Measurements from ENCODE around the gene ARID4A. TPM values are rescaled to one million over a fixed set of nuclear protein-coding genes. Genes with fewer than 3 reads are reported as not detected.

The ARID4A gene
- total and polyA plus RNA-seq, 2 donors (not counting 3 experiments of a cell fraction or from before 2014, with no cell fraction given), result 3.7 to 20.0 TPM

DNA sequence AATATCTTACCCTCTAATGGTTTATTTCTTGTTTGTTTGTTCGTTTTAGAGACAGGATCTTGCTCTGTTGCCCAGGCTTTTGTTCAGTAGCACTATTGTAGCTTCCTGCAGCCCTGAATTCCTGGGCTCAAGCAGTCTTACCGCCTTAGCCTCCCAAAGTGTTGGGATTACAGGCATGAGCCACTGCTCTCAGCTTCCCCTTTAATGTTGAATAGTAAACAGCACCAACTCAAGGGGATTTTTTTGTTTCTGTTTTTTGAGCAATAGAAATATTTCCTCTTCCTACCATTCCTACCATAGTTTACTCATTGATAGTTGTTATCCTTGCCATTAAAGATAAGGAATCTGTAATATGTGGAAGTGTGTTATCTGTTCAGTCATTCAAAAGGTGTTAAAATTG, 10.7 kb downstream of the ARID4A start:
- dilution Hi-C loops (cut with MboI; ENCODE audit: extremely low pct_ligation_motif_present, low sequenced_read_pairs) (no loop called here), intact Hi-C loops (cut with micrococcal nuclease) (no loop called here)
- no peak for DNase-seq (ENCODE audit: low read depth, low spot score)
- Histone ChIP-seq H4K20me1 (replicated peaks; ENCODE audit: control insufficient read depth, extremely low read depth, insufficient read depth, low read length) (no peaks in the 10 kb centered on the region), H2AFZ (ENCODE audit: low read depth, low read length) (no peak overlapping the region), H3K4me1 (ENCODE audit: control insufficient read depth, extremely low read depth, insufficient read depth, low read length) (no peaks in the 10 kb centered on the region), H3K79me2 (ENCODE audit: control insufficient read depth, insufficient read depth, low read length) (no peaks in the 10 kb centered on the region), H3K27me3 (ENCODE audit: control insufficient read depth in 2 of 2, insufficient read depth in 2 of 2, low read length in 2 of 2) (no peaks in the 10 kb centered on the region), H3K9me1 (replicated peaks; ENCODE audit: control insufficient read depth, extremely low read depth, insufficient read depth, low read length) (no peaks in the 10 kb centered on the region), H3K9ac (replicated peaks; ENCODE audit: extremely low read depth, insufficient read depth, low read length) (no peak overlapping the region), H3K4me2 (ENCODE audit: insufficient read depth, low read length) (no peak overlapping the region), H3K9me3 (replicated peaks; ENCODE audit: control insufficient read depth, insufficient read depth, low read length) (no peaks in the 10 kb centered on the region), H3K27ac (ENCODE audit: insufficient read depth, low read depth, low read length) (no peak overlapping the region), H3K4me3 (replicated peaks in 1 of 3; ENCODE audit: insufficient read depth in 1 of 3, low read depth in 1 of 3, low read length in 3 of 3) (no peak overlapping the region), H3K36me3 (ENCODE audit: control insufficient read depth in 2 of 2, extremely low read depth in 1 of 2, insufficient read depth in 2 of 2, low read length in 2 of 2) (peaks cover 0 to 6% of the 10 kb centered on the region in 2 experiments)
- POLR2A ChIA-PET, result no interaction called here
- no TSS peak for BruUV-seq (replicated peaks)
- CTCF ChIA-PET, result no interaction called here
- no peak for FAIRE-seq
- no peak for TF ChIP-seq FOS (IDR thresholded peaks at IDR 0.05; ENCODE audit: borderline replicate concordance, insufficient read depth, low read length)
- TF ChIP-seq, protein P1, sequence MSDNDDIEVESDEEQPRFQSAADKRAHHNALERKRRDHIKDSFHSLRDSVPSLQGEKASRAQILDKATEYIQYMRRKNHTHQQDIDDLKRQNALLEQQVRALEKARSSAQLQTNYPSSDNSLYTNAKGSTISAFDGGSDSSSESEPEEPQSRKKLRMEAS (IDR thresholded peaks at IDR 0.05; ENCODE audit: insufficient read depth, insufficient read length), result no peak
- TF ChIP-seq EZH2 (IDR thresholded peaks at IDR 0.05; ENCODE audit: borderline replicate concordance, low read depth, low read length, severe bottlenecking), result no peak
- TF ChIP-seq POLR2A (IDR thresholded peaks at IDR 0.05; ENCODE audit: low read depth, low read length), result no peak
- TF ChIP-seq, protein P2, sequence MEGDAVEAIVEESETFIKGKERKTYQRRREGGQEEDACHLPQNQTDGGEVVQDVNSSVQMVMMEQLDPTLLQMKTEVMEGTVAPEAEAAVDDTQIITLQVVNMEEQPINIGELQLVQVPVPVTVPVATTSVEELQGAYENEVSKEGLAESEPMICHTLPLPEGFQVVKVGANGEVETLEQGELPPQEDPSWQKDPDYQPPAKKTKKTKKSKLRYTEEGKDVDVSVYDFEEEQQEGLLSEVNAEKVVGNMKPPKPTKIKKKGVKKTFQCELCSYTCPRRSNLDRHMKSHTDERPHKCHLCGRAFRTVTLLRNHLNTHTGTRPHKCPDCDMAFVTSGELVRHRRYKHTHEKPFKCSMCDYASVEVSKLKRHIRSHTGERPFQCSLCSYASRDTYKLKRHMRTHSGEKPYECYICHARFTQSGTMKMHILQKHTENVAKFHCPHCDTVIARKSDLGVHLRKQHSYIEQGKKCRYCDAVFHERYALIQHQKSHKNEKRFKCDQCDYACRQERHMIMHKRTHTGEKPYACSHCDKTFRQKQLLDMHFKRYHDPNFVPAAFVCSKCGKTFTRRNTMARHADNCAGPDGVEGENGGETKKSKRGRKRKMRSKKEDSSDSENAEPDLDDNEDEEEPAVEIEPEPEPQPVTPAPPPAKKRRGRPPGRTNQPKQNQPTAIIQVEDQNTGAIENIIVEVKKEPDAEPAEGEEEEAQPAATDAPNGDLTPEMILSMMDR (IDR thresholded peaks at IDR 0.05; ENCODE audit: extremely low read depth in 1 of 2, insufficient read depth in 1 of 2, low read depth in 1 of 2, low read length in 2 of 2), result no peak
- no peak for TF ChIP-seq MYC (IDR thresholded peaks at IDR 0.05; ENCODE audit: low read depth, low read length)

DNA sequence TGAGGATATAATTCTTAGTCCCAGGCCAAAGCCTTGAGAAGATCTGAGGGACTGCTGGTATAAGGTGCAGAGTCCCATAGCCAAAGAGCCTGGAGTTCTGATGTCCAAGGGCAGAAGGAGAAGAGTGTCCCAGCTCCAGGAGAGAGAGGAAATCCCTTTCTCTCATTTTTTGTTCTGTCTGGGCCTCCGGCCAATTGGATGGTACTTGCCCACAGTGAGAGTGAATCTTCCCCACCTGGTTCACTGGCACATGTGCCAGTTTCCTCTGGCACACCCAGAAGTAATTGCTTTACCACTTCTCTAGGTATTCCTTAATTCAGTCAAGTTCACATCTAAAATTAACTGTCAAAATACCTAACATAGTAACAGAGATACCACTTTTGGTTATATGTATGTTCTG, 15.3 kb downstream of the ARID4A start:
- dilution Hi-C loops (cut with MboI; ENCODE audit: extremely low pct_ligation_motif_present, low sequenced_read_pairs) (no loop called here), intact Hi-C loops (cut with micrococcal nuclease) (no loop called here)
- no peaks in the 10 kb centered on the region for H4K20me1 ChIP-seq (replicated peaks; ENCODE audit: control insufficient read depth, extremely low read depth, insufficient read depth, low read length)
- no peaks in the 10 kb centered on the region for H3K36me3 ChIP-seq (ENCODE audit: control insufficient read depth in 2 of 2, extremely low read depth in 1 of 2, insufficient read depth in 2 of 2, low read length in 2 of 2)
- TF ChIP-seq POLR2A (IDR thresholded peaks at IDR 0.05; ENCODE audit: low read depth, low read length) (no peak), JUN (IDR thresholded peaks at IDR 0.05; ENCODE audit: borderline replicate concordance, insufficient read depth, insufficient read length, low read depth) (no peak), GATA2 (IDR thresholded peaks at IDR 0.05; ENCODE audit: insufficient read depth, insufficient read length, low read depth, low read length) (no peak), FOS (IDR thresholded peaks at IDR 0.05; ENCODE audit: borderline replicate concordance, insufficient read depth, low read length) (no peak), MYC (IDR thresholded peaks at IDR 0.05; ENCODE audit: low read depth, low read length) (no peak), EZH2 (IDR thresholded peaks at IDR 0.05; ENCODE audit: borderline replicate concordance, low read depth, low read length, severe bottlenecking) (no peak), POLR2AphosphoS5 (IDR thresholded peaks at IDR 0.05; ENCODE audit: insufficient read depth, low read depth, low read length) (no peak)
- TF ChIP-seq, protein P1 (IDR thresholded peaks at IDR 0.05; ENCODE audit: insufficient read depth, insufficient read length), result no peak
- TF ChIP-seq, protein P2 (IDR thresholded peaks at IDR 0.05; ENCODE audit: extremely low read depth in 1 of 2, insufficient read depth in 1 of 2, low read depth in 1 of 2, low read length in 2 of 2), result no peak
- H3K9ac ChIP-seq (replicated peaks; ENCODE audit: extremely low read depth, insufficient read depth, low read length), result no peak overlapping the region
- H3K27ac ChIP-seq (ENCODE audit: insufficient read depth, low read depth, low read length), result no peak overlapping the region
- FAIRE-seq (no peak), DNase-seq (ENCODE audit: low read depth, low spot score) (no peak)
- POLR2A ChIA-PET, result interaction anchor here (1.0 kb wide), 1 partner anchor 15 kb away, joined by 4 read pairs; the partner anchor contains the start of gene ARID4A
- CTCF ChIA-PET, result interaction anchor here (0.6 to 1.5 kb wide), 2 partner anchors 9 to 100 kb away, joined by 3 read pairs; no protein-coding TSS in a partner anchor
- H3K4me2 ChIP-seq (ENCODE audit: insufficient read depth, low read length), result no peak overlapping the region
- no TSS peak for BruUV-seq (replicated peaks)
- H3K4me1 ChIP-seq (ENCODE audit: control insufficient read depth, extremely low read depth, insufficient read depth, low read length), result no peaks in the 10 kb centered on the region
- H3K79me2 ChIP-seq (ENCODE audit: control insufficient read depth, insufficient read depth, low read length), result no peaks in the 10 kb centered on the region
- H3K9me3 ChIP-seq (replicated peaks; ENCODE audit: control insufficient read depth, insufficient read depth, low read length), result no peaks in the 10 kb centered on the region
- no peaks in the 10 kb centered on the region for H3K27me3 ChIP-seq (ENCODE audit: control insufficient read depth in 2 of 2, insufficient read depth in 2 of 2, low read length in 2 of 2)
- no peaks in the 10 kb centered on the region for H3K9me1 ChIP-seq (replicated peaks; ENCODE audit: control insufficient read depth, extremely low read depth, insufficient read depth, low read length)
- no peak overlapping the region for H2AFZ ChIP-seq (ENCODE audit: low read depth, low read length)
- no peak overlapping the region for H3K4me3 ChIP-seq (replicated peaks in 1 of 3; ENCODE audit: insufficient read depth in 1 of 3, low read depth in 1 of 3, low read length in 3 of 3)

Measured in endothelial cell of umbilical vein (primary cell).